CD4-positive, alpha-beta T cell (primary cell): ENCODE results near the gene KIF26B. TPM values are rescaled to one million over a fixed set of nuclear protein-coding genes. Genes with fewer than 3 reads are reported as not detected.

Experiments used
- ATAC-seq: fragments of 200-7000 bp; cut with Tn5 transposase; one replicate; pipeline ENCODE4 v1.10.0; 2022; ENCODE audit warnings: mild to moderate bottlenecking; ENCODE audit not compliant: poor library complexity
- CTCF ChIA-PET: fragments of 350-600 bp; sonication (Branson Sonifier 250); formaldehyde crosslinking; loops from one replicate; lab custom pipeline; 2021; ENCODE audit warnings: antibody characterized with exemption, inconsistent platforms; lab: Charles Lee
- POLR2A ChIA-PET: fragments of 350-600 bp; sonication (Branson Sonifier 250); formaldehyde crosslinking; loops from one replicate; lab custom pipeline; 2021; ENCODE audit warnings: antibody characterized with exemption, inconsistent platforms; lab: Charles Lee
- DNase-seq, 14 experiments: peaks; one replicate each; pipeline ENCODE4 v3.0.0-alpha.2; 2013 to 2020; ENCODE audit warnings: mixed read lengths in 2 of 14
- H3K27ac ChIP-seq, 2 donors: one replicate each; pipeline versions ENCODE4 v1.5.1 to v1.7.0; 2013; ENCODE audit warnings: low read length in 2 of 2, low read depth in 1 of 2, mild to moderate bottlenecking in 1 of 2
- H3K27me3 ChIP-seq, 2 experiments: 1 replicate in 1 of 2; 2 replicates in 1 of 2; pipeline versions ENCODE4 v1.6.1 to v1.7.0; 2013; ENCODE audit warnings: low read length in 2 of 2, control low read depth in 1 of 2, mild to moderate bottlenecking in 1 of 2, moderate library complexity in 1 of 2; ENCODE audit not compliant: insufficient read depth in 2 of 2, control insufficient read depth in 1 of 2
- H3K36me3 ChIP-seq: one replicate; pipeline ENCODE4 v1.6.1; 2013; ENCODE audit warnings: low read length, control low read depth; ENCODE audit not compliant: insufficient read depth
- H3K4me1 ChIP-seq: one replicate; pipeline ENCODE4 v1.6.1; 2013; ENCODE audit warnings: low read length, control low read depth; ENCODE audit not compliant: insufficient read depth
- H3K4me3 ChIP-seq: one replicate; pipeline ENCODE4 v1.5.1; 2013; ENCODE audit warnings: mild to moderate bottlenecking, low read length, moderate library complexity
- H3K9me3 ChIP-seq, 2 experiments: 1 replicate in 1 of 2; 2 replicates in 1 of 2; pipeline versions ENCODE4 v1.6.1 to v1.7.0; 2013; ENCODE audit warnings: low read length in 2 of 2, mild to moderate bottlenecking in 2 of 2, control low read depth in 1 of 2, moderate library complexity in 1 of 2; ENCODE audit not compliant: control insufficient read depth in 1 of 2, insufficient read depth in 1 of 2
- H3K27ac Mint-ChIP-seq: one replicate; pipeline ENCODE4 v1.8.0; 2020; ENCODE audit warnings: mixed read lengths
- H3K27me3 Mint-ChIP-seq: one replicate; pipeline ENCODE4 v1.8.0; 2021; ENCODE audit warnings: mixed read lengths
- H3K36me3 Mint-ChIP-seq: one replicate; pipeline ENCODE4 v1.8.0; 2021; ENCODE audit warnings: low read depth, mixed read lengths
- H3K4me1 Mint-ChIP-seq: one replicate; pipeline ENCODE4 v1.8.0; 2021; ENCODE audit warnings: low read depth, mixed read lengths
- H3K4me3 Mint-ChIP-seq: one replicate; pipeline ENCODE4 v1.8.0; 2020; ENCODE audit warnings: mild to moderate bottlenecking, mixed read lengths
- H3K9me3 Mint-ChIP-seq: one replicate; pipeline ENCODE4 v1.8.0; 2020; ENCODE audit warnings: mixed read lengths
- intact Hi-C, 2 experiments: fragments of 100-400 bp; cut with DNase I in 1 of 2; cut with micrococcal nuclease in 1 of 2; formaldehyde crosslinking; loops; one replicate each; pipeline versions ENCODE4 v1.15.1 to v1.9.0; 2023 to 2025; cut with DNase I, micrococcal nuclease
- total RNA-seq, 174 experiments: library from RNA in 2 of 174; stranded (reverse) in 2 of 174; gene quantifications; one replicate each; pipeline ENCODE4 v1.2.3 and lab custom pipeline; 2021 to 2026
- TF ChIP-seq, protein P1 (sequence below): fragments of 200-600 bp; IDR thresholded peaks from one replicate; pipeline ENCODE4 v1.8.0; 2022; ENCODE audit warnings: antibody characterized with exemption, mild to moderate bottlenecking

KIF26B gene
- total RNA-seq, 2 experiments from 2014 or later, result 0.03 TPM; not detected in 1

DNA sequence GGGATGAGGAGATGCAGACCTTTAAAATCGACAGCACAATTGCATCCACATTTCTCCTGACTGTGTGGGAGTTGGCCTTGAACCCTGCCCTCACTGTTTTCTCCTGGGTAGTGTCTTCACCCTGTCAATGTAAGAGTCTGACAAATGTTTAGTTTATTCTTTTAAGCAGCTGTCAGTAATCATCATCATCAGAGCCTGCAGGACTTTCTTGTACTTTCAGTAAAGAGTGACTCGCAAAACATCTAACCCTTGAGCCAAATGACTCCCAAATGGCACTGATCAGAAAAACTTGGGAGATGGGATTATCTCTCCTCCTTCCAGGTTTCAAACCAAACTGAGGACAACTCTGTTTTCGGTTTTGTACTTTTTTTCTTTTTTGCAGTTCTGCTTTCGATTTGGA is 460.2 kb downstream of the KIF26B start:
- Histone ChIP-seq H3K27ac (no peak overlapping the region), H3K9me3 (no peaks in the 10 kb centered on the region), H3K4me1 (no peaks in the 10 kb centered on the region), H3K4me3 (no peak overlapping the region), H3K36me3 (no peaks in the 10 kb centered on the region), H3K27me3 (no peaks in the 10 kb centered on the region)
- Mint-ChIP-seq H3K4me3 (no peak overlapping the region), H3K27me3 (peaks cover 3% of the 10 kb centered on the region), H3K27ac (no peak overlapping the region), H3K9me3 (no peaks in the 10 kb centered on the region), H3K36me3 (no peaks in the 10 kb centered on the region), H3K4me1 (no peaks in the 10 kb centered on the region)
- ChIA-PET CTCF (no interaction called here), POLR2A (no interaction called here)
- no peak for DNase-seq
- intact Hi-C loops, result no loop called here
- TF ChIP-seq, protein P1, sequence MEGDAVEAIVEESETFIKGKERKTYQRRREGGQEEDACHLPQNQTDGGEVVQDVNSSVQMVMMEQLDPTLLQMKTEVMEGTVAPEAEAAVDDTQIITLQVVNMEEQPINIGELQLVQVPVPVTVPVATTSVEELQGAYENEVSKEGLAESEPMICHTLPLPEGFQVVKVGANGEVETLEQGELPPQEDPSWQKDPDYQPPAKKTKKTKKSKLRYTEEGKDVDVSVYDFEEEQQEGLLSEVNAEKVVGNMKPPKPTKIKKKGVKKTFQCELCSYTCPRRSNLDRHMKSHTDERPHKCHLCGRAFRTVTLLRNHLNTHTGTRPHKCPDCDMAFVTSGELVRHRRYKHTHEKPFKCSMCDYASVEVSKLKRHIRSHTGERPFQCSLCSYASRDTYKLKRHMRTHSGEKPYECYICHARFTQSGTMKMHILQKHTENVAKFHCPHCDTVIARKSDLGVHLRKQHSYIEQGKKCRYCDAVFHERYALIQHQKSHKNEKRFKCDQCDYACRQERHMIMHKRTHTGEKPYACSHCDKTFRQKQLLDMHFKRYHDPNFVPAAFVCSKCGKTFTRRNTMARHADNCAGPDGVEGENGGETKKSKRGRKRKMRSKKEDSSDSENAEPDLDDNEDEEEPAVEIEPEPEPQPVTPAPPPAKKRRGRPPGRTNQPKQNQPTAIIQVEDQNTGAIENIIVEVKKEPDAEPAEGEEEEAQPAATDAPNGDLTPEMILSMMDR, result no peak
- ATAC-seq, result no peak

DNA sequence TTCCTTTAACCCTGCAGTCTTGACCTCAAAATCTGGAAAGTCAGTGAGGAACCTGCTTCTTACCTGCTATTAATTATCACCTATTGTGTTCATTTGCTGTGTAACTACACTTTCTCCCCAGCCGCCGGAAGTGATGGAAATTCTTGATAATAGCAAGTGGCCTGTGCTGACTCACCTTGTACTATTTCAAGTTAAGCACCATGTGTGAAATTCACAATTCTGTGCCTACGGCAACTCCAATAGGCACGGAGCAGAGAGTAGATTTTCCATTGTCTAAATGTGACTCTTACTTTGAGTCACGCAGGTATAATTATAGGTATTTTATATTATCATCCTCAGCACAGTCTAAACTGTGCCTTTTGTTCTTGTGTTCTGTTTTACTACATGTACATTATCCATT is 466.8 kb downstream of the KIF26B start:
- DNase-seq (no peak), ATAC-seq (no peak)
- TF ChIP-seq, protein P1, result no peak
- H3K4me3 Mint-ChIP-seq, result no peak overlapping the region
- intact Hi-C loops, result no loop called here
- Histone ChIP-seq H3K4me1 (no peaks in the 10 kb centered on the region), H3K9me3 (peaks cover 0 to 8% of the 10 kb centered on the region in 2 experiments), H3K4me3 (no peak overlapping the region), H3K27me3 (no peaks in the 10 kb centered on the region), H3K27ac (no peak overlapping the region), H3K36me3 (no peaks in the 10 kb centered on the region)
- H3K36me3 Mint-ChIP-seq, result no peaks in the 10 kb centered on the region
- POLR2A ChIA-PET, result no interaction called here
- H3K9me3 Mint-ChIP-seq, result no peaks in the 10 kb centered on the region
- no peaks in the 10 kb centered on the region for H3K4me1 Mint-ChIP-seq
- CTCF ChIA-PET, result no interaction called here
- H3K27ac Mint-ChIP-seq, result no peak overlapping the region
- H3K27me3 Mint-ChIP-seq, result peaks cover 9% of the 10 kb centered on the region

DNA sequence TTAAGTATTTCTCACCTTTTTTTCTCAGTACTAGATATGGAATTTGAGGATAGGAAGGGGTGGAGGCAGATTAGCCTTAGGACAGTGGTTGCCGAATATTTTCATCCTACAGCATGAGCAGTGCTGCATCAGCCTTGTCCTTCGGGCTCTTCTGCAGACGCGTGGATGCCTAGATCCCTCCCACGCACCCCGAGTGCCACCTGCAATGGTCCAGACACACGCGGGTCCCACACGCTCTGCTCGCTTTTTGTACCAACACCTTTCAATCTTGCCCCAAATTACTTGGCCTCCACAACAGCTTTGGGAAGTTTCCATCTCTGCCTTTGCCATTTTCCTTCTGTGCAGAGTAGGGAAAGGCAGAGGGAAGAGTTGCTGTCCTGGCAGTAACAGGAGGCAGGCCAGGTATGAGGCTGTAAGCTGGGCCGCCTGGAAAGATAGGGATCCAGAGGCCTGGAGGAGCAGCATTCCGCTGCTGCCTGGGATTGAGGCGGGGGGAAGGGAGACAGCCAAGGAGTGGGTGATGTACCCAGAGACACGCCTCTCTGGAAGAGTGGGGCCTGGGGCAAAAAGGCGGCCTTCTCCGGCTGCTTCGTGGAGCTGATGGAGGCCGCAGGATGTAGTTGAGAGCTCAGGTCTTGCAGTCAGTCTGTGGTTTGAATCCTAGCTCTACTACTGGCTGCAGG is 467.7 kb downstream of the KIF26B start:
- no peaks in the 10 kb centered on the region for H3K36me3 Mint-ChIP-seq
- no peaks in the 10 kb centered on the region for H3K9me3 Mint-ChIP-seq
- H3K4me1 Mint-ChIP-seq, result no peaks in the 10 kb centered on the region
- DNase-seq (no peak), ATAC-seq (no peak)
- H3K27ac Mint-ChIP-seq, result no peak overlapping the region
- Histone ChIP-seq H3K4me1 (no peaks in the 10 kb centered on the region), H3K27me3 (no peaks in the 10 kb centered on the region), H3K9me3 (peaks cover 0 to 8% of the 10 kb centered on the region in 2 experiments), H3K27ac (no peak overlapping the region), H3K4me3 (no peak overlapping the region), H3K36me3 (no peaks in the 10 kb centered on the region)
- ChIA-PET CTCF (no interaction called here), POLR2A (no interaction called here)
- no peak overlapping the region for H3K4me3 Mint-ChIP-seq
- peaks cover 9% of the 10 kb centered on the region for H3K27me3 Mint-ChIP-seq
- TF ChIP-seq, protein P1, result no peak
- intact Hi-C loops, result no loop called here
